A673 (cell line): ENCODE data around the gene PEAR1. TPM values are rescaled to one million over a fixed set of nuclear protein-coding genes. Genes with fewer than 3 reads are reported as not detected.

Experiments
- BruUV-seq: library from RNA; stranded (reverse); fragments of 400-500 nt; replicated peaks from 2 replicates; lab custom pipeline; 2021; lab: Mats Ljungman, UMichigan
- CTCF ChIA-PET: fragments of 300-600 bp; sonication (Branson Sonifier 250); formaldehyde crosslinking; loops from one replicate; lab custom pipeline; 2022; ENCODE audit warnings: antibody characterized with exemption; lab: Charles Lee
- POLR2A ChIA-PET: fragments of 300-600 bp; sonication (Branson Sonifier 250); formaldehyde crosslinking; loops from one replicate; lab custom pipeline; 2022; ENCODE audit warnings: antibody characterized with exemption; ENCODE audit not compliant: low non-redundant PET; lab: Charles Lee
- DNase-seq: peaks from one replicate; pipeline ENCODE4 v3.0.0-alpha.2; 2015; ENCODE audit warnings: low spot score
- H3K27ac ChIP-seq: fragments of 200-600 bp; sonication (generic); 2 replicates; pipeline ENCODE4 v1.5.1; 2016; ENCODE audit warnings: mixed run types, low read depth, mild to moderate bottlenecking, mixed read lengths, antibody characterized with exemption, low read length; ENCODE audit not compliant: poor library complexity, severe bottlenecking
- H3K27me3 ChIP-seq: fragments of 200-600 bp; sonication (generic); replicated peaks from 2 replicates; pipeline ENCODE4 v1.6.1; 2017; ENCODE audit warnings: mixed run types, low read depth, mild to moderate bottlenecking, mixed read lengths, antibody characterized with exemption, low read length; ENCODE audit not compliant: insufficient read depth, poor library complexity
- H3K36me3 ChIP-seq: fragments of 200-600 bp; sonication (generic); 2 replicates; pipeline ENCODE4 v1.6.1; 2016; ENCODE audit warnings: mixed run types, mild to moderate bottlenecking, mixed read lengths, antibody characterized with exemption, low read length; ENCODE audit not compliant: insufficient read depth, poor library complexity, severe bottlenecking
- H3K4me1 ChIP-seq: fragments of 200-600 bp; sonication (generic); 2 replicates; pipeline ENCODE4 v1.6.1; 2017; ENCODE audit warnings: mixed run types, mild to moderate bottlenecking, mixed read lengths, antibody characterized with exemption, low read length; ENCODE audit not compliant: insufficient read depth, poor library complexity, severe bottlenecking
- H3K4me3 ChIP-seq: fragments of 200-600 bp; sonication (generic); 2 replicates; pipeline ENCODE4 v1.5.1; 2016; ENCODE audit warnings: low read depth, mixed run types, mild to moderate bottlenecking, mixed read lengths, low read length; ENCODE audit not compliant: poor library complexity, severe bottlenecking
- H3K9me3 ChIP-seq: fragments of 200-600 bp; sonication (generic); 2 replicates; pipeline ENCODE4 v1.6.1; 2016; ENCODE audit warnings: mixed run types, low read depth, mild to moderate bottlenecking, mixed read lengths, antibody characterized with exemption, low read length; ENCODE audit not compliant: poor library complexity, severe bottlenecking
- EZH2 ChIP-seq: fragments of 200-600 bp; sonication (generic); IDR thresholded peaks from 2 replicates; pipeline ENCODE4 v1.6.1; 2017; ENCODE audit warnings: borderline replicate concordance, low read depth, mild to moderate bottlenecking, mixed read lengths, antibody characterized with exemption, low read length; ENCODE audit not compliant: poor library complexity, severe bottlenecking
- intact Hi-C: fragments of 100-400 bp; cut with micrococcal nuclease; formaldehyde crosslinking; loops from one replicate; pipeline ENCODE4 v1.10.0; 2022; ENCODE audit not compliant: unreplicated experiment
- total RNA-seq: library from RNA; stranded (reverse); gene quantifications from 2 replicates; pipeline ENCODE4 v1.2.3, GENCODE V29; 2021
- TF ChIP-seq, protein P1 (sequence below): fragments of 300-800, 200-600 bp; sonication (generic); conservative IDR thresholded peaks from 2 replicates; pipeline ENCODE4 v1.5.1; 2017; ENCODE audit warnings: low read depth, mild to moderate bottlenecking, antibody characterized with exemption, low read length, moderate library complexity, mixed read lengths

Gene PEAR1
- total RNA-seq, 1 experiment from 2014 or later: 0.52 TPM

- TF ChIP-seq, protein P1, sequence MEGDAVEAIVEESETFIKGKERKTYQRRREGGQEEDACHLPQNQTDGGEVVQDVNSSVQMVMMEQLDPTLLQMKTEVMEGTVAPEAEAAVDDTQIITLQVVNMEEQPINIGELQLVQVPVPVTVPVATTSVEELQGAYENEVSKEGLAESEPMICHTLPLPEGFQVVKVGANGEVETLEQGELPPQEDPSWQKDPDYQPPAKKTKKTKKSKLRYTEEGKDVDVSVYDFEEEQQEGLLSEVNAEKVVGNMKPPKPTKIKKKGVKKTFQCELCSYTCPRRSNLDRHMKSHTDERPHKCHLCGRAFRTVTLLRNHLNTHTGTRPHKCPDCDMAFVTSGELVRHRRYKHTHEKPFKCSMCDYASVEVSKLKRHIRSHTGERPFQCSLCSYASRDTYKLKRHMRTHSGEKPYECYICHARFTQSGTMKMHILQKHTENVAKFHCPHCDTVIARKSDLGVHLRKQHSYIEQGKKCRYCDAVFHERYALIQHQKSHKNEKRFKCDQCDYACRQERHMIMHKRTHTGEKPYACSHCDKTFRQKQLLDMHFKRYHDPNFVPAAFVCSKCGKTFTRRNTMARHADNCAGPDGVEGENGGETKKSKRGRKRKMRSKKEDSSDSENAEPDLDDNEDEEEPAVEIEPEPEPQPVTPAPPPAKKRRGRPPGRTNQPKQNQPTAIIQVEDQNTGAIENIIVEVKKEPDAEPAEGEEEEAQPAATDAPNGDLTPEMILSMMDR: no peak
- no peak for TF ChIP-seq EZH2
- ChIA-PET POLR2A (no interaction called here), CTCF (no interaction called here)
- Histone ChIP-seq H3K4me1 (no peaks in the 10 kb centered on the region), H3K4me3 (no peak overlapping the region), H3K36me3 (no peaks in the 10 kb centered on the region), H3K27me3 (no peaks in the 10 kb centered on the region), H3K27ac (no peak overlapping the region), H3K9me3 (no peaks in the 10 kb centered on the region)
- intact Hi-C loops: no loop called here
- DNase-seq: no peak
- no TSS peak for BruUV-seq
These were observed 8.0 kb downstream of the PEAR1 start for GRCh38 chr1:156901590-156901900.

DNA sequence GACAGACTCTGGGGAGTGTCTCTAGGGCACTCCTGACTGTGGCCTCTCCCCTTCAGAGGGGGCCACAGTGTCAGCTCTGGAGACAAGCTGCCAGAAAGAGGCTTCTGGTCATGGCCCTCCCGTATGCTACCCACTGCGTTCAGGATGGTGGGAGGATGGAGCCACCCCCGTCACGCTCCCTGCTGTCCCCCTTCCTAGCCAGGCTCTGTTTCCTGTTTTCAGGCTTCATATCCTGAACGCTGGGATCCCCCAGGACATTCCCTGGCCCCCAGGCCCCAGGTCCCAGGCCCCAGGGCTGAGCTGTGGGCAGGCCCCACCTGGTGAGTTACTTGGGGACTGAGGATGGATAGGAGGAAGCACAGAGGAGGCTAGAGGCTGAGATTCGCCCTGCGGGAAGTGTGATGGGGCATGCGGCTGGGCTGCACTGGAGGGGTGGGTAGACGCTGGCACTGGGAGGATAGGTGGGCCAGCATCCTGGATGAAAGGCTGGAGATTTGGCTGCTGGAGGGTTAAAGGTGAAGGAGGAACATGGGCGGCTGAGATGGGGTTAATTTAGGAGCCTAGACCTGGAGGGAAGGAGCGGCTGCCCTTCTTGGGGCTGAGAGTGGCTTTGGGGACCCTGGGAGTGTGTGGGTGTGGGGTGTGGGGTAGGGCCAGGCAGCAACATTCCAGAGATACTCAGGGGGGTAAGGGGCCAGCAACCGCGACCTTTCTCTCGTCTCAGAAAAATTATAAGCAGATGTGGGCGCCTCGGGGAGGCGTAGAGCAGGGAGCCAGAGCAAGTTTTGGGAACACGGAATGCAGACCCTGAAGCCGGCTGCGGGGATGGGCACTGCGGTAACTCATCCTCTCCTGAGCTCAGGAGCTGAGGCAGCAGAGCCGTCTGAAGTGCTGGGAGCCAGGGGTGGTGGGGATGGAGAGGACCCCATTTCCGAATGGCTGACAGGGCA, 8.7 kb downstream of the PEAR1 start:
- POLR2A ChIA-PET: no interaction called here
- Histone ChIP-seq H3K27ac (no peak overlapping the region), H3K27me3 (no peaks in the 10 kb centered on the region), H3K4me3 (no peak overlapping the region), H3K9me3 (no peaks in the 10 kb centered on the region), H3K36me3 (no peaks in the 10 kb centered on the region), H3K4me1 (no peaks in the 10 kb centered on the region)
- intact Hi-C loops: no loop called here
- TF ChIP-seq, protein P1: no peak
- no peak for TF ChIP-seq EZH2
- no TSS peak for BruUV-seq
- DNase-seq: no peak
- CTCF ChIA-PET: no interaction called here

GRCh38 chr1:156903328-156904091, 10.0 kb downstream of the PEAR1 start:
- Histone ChIP-seq H3K27me3 (no peaks in the 10 kb centered on the region), H3K9me3 (no peaks in the 10 kb centered on the region), H3K36me3 (no peaks in the 10 kb centered on the region), H3K4me1 (no peaks in the 10 kb centered on the region), H3K4me3 (no peak overlapping the region), H3K27ac (no peak overlapping the region)
- no peak for DNase-seq
- CTCF ChIA-PET: no interaction called here
- intact Hi-C loops: no loop called here
- BruUV-seq: no TSS peak
- TF ChIP-seq, protein P1: no peak
- TF ChIP-seq EZH2: no peak
- POLR2A ChIA-PET: no interaction called here
